ENCODE results near the gene TBC1D25.

DNA sequence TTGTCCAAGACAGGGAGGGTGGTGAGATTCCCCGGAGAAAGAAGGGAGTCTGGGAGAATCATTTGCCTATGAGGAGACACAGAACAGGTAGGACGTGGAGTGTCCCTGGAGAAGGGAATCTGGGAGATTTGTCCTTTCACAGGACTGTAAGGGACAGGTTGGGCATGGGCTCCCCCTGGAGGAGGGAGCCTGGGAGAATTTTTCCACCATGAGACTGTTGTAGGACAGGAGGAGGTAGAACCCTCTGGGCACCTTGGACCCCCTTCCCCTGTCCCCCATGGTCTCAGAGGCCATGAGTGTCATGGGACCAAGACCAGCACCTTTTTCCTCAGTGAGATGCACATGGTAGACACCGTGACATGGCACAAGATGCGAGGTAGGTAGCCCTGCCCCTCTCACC is 28.0 kb upstream of the TBC1D25 start:
- TF ChIP-seq POLR2A (IDR thresholded peaks at IDR 0.05) (no peak), POLR2AphosphoS5 (IDR thresholded peaks at IDR 0.05) (no peak)
- TF ChIP-seq, protein P1, sequence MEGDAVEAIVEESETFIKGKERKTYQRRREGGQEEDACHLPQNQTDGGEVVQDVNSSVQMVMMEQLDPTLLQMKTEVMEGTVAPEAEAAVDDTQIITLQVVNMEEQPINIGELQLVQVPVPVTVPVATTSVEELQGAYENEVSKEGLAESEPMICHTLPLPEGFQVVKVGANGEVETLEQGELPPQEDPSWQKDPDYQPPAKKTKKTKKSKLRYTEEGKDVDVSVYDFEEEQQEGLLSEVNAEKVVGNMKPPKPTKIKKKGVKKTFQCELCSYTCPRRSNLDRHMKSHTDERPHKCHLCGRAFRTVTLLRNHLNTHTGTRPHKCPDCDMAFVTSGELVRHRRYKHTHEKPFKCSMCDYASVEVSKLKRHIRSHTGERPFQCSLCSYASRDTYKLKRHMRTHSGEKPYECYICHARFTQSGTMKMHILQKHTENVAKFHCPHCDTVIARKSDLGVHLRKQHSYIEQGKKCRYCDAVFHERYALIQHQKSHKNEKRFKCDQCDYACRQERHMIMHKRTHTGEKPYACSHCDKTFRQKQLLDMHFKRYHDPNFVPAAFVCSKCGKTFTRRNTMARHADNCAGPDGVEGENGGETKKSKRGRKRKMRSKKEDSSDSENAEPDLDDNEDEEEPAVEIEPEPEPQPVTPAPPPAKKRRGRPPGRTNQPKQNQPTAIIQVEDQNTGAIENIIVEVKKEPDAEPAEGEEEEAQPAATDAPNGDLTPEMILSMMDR (IDR thresholded peaks at IDR 0.05) = peak in 2 of 4 experiments; percentile 15 to 23

All from prostate gland (tissue), 2 donors.